22Rv1 (cell line): ENCODE results near the gene DHPS.

Experiments
- CTCF ChIP-seq: fragments of 450-650 bp; IDR thresholded peaks from 2 replicates; pipeline ENCODE4 v1.5.1; 2017; ENCODE audit warnings: mild to moderate bottlenecking
- ZFX ChIP-seq: fragments of 450-650 bp; IDR thresholded peaks from 2 replicates; pipeline ENCODE4 v1.6.1; 2017; ENCODE audit warnings: antibody characterized with exemption, borderline replicate concordance

- no peak for TF ChIP-seq CTCF
- no peak for TF ChIP-seq ZFX
These were observed 31.7 kb downstream of the DHPS start for GRCh38 chr19:12649941-12650340.
